ENCODE data around the gene MSRB1.

The MSRB1 gene

GRCh38 chr16:1982013-1982433 lies 39.0 kb upstream of the MSRB1 start:
- no peak overlapping the region for H3K4me3 ChIP-seq (ENCODE audit: low read depth, low read length)
- no peak for TF ChIP-seq CTCF (IDR thresholded peaks at IDR 0.05; ENCODE audit: low read depth, low read length)

- no peak within 1 kb of the TSS for H3K4me3 ChIP-seq (ENCODE audit: low read depth, low read length)
- no peak for TF ChIP-seq CTCF (IDR thresholded peaks at IDR 0.05; ENCODE audit: low read depth, low read length)
These were observed 38.4 kb upstream of the MSRB1 start, which contains the start of gene NOXO1 for GRCh38 chr16:1981398-1981836. Gene NOXO1 (minus strand): TSS chr16:1981469. CDS start chr16:1981179, 290 bp downstream.

- no peak for TF ChIP-seq CTCF (IDR thresholded peaks at IDR 0.05; ENCODE audit: low read depth, low read length)
- H3K4me3 ChIP-seq (ENCODE audit: low read depth, low read length) = no peak overlapping the region
These were observed 37.7 kb upstream of the MSRB1 start for GRCh38 chr16:1980770-1981087.

- TF ChIP-seq CTCF (IDR thresholded peaks at IDR 0.05; ENCODE audit: low read depth, low read length) = no peak
- no peak overlapping the region for H3K4me3 ChIP-seq (ENCODE audit: low read depth, low read length)
These were observed 37.2 kb upstream of the MSRB1 start for GRCh38 chr16:1980030-1980769.

- no peak overlapping the region for H3K4me3 ChIP-seq (ENCODE audit: low read depth, low read length)
- no peak for TF ChIP-seq CTCF (IDR thresholded peaks at IDR 0.05; ENCODE audit: low read depth, low read length)
These were observed 36.5 kb upstream of the MSRB1 start for GRCh38 chr16:1979271-1980029.

- H3K4me3 ChIP-seq (ENCODE audit: low read depth, low read length) = no peak overlapping the region
- no peak for TF ChIP-seq CTCF (IDR thresholded peaks at IDR 0.05; ENCODE audit: low read depth, low read length)
These were observed 35.6 kb upstream of the MSRB1 start for GRCh38 chr16:1978476-1979120.

GRCh38 chr16:1977875-1978268 lies 34.9 kb upstream of the MSRB1 start:
- H3K4me3 ChIP-seq (ENCODE audit: low read depth, low read length) = no peak overlapping the region
- no peak for TF ChIP-seq CTCF (IDR thresholded peaks at IDR 0.05; ENCODE audit: low read depth, low read length)
